Measurements from ENCODE around the gene DPP6.
A peak's percentile ranks its signal among the peaks of the same experiment; 100 is the strongest.
"Not testable (repeated sequence)": the region's sequence is repeated elsewhere in the genome, so short reads cannot be mapped to it uniquely, and the experiment has no call there.

Gene DPP6

GRCh38 chr7:154928136-154929005 lies 876.2 kb downstream of the DPP6 start:
- H3K4me3 ChIP-seq (ENCODE audit: low read depth, low read length), result peak overlapping the region; percentile 77
- TF ChIP-seq CTCF (IDR thresholded peaks at IDR 0.05; ENCODE audit: low read depth, low read length), result no peak

DNA sequence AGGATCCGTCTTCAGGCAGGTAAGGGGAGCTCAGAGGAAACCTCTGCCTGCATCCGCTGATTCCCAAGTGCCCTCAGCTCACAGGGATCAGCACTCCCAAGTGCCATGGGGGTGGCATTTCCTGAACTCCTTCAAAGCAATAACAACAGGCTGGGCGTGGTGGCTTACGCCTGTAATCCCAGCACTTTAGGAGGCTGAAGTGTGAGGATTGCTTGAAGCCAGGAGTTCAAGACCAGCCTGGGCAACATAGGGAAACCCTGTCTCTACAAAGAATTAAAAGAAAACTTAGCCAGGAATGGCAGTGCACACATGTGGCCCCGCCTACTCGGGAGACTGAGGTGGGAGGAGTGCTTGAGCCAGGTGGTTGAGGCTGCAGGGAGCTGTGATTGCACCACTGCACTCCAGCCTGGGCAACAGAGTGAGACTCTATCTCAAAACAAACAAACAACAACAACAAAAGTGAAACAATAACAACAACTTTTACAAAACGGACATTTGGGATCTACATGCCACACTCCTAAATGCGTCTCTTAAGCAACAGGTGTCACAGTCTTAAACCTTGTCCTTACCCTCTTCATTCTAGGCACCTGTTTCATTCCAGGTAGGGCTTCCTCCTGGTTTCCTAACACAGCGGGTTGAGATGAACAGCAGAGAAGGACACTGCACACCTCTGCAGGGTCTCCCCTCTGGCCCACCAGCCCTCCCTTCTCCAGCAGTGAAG lies 877.0 kb downstream of the DPP6 start:
- no peak for TF ChIP-seq CTCF (IDR thresholded peaks at IDR 0.05; ENCODE audit: low read depth, low read length)
- peak overlapping the region; percentile 77 for H3K4me3 ChIP-seq (ENCODE audit: low read depth, low read length)

GRCh38 chr7:154931906-154932305 lies 879.7 kb downstream of the DPP6 start:
- TF ChIP-seq CTCF (IDR thresholded peaks at IDR 0.05; ENCODE audit: low read depth, low read length), result no peak

GRCh38 chr7:154934353-154934952 lies 882.3 kb downstream of the DPP6 start:
- H3K4me3 ChIP-seq (ENCODE audit: low read depth, low read length), result not testable (repeated sequence)

More at GRCh38 chr7:154931906-154932305, 879.7 kb downstream of the DPP6 start:
- no peak overlapping the region for H3K4me3 ChIP-seq (ENCODE audit: low read depth, low read length)

DNA sequence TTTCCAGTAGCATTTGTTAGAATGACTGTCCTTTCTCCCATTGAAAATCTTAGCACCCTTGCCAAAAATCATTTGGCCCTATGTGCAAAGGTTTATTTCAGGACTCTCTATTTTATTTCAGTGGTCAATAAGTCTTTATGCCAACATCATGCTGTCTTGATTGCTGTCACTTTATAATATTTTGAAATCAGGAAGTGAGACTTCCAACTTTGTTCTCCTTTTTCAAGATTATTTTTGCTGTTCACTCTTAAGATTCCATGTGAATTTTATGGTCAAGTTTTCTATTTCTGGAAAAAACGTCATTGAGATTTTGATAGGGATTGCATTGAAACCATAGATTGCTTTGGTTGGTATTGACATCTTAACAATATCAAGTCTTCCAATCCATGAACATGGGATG lies 885.6 kb downstream of the DPP6 start:
- no peak overlapping the region for H3K4me3 ChIP-seq (ENCODE audit: low read depth, low read length)

GRCh38 chr7:154942691-154943090 lies 890.5 kb downstream of the DPP6 start:
- TF ChIP-seq CTCF (IDR thresholded peaks at IDR 0.05; ENCODE audit: low read depth, low read length), result no peak
- no peak overlapping the region for H3K4me3 ChIP-seq (ENCODE audit: low read depth, low read length)

More for the DNA sequence above, 885.6 kb downstream of the DPP6 start:
- no peak for TF ChIP-seq CTCF (IDR thresholded peaks at IDR 0.05; ENCODE audit: low read depth, low read length)
